Mucosa of gallbladder (tissue), 1 donor: ENCODE results near the gene BCL6B. TPM values are rescaled to one million over a fixed set of nuclear protein-coding genes. Genes with fewer than 3 reads are reported as not detected.
"Not testable (repeated sequence)": the region's sequence is repeated elsewhere in the genome, so short reads cannot be mapped to it uniquely, and the experiment has no call there.

Experiments used
- DNase-seq: peaks from one replicate; pipeline ENCODE4 v3.0.0-alpha.2; 2020; ENCODE audit warnings: low spot score
- total RNA-seq: library from RNA; stranded (reverse); gene quantifications from one replicate; pipeline ENCODE4 v1.2.1, GENCODE V29; 2021
- donor health status: DM: no; HTN: no; CAD: no.

The BCL6B gene
- total RNA-seq, 1 donor from 2014 or later, result 6.2 TPM

GRCh38 chr17:7029096-7029495 lies 6.2 kb downstream of the BCL6B start:
- DNase-seq, result no peak

DNA sequence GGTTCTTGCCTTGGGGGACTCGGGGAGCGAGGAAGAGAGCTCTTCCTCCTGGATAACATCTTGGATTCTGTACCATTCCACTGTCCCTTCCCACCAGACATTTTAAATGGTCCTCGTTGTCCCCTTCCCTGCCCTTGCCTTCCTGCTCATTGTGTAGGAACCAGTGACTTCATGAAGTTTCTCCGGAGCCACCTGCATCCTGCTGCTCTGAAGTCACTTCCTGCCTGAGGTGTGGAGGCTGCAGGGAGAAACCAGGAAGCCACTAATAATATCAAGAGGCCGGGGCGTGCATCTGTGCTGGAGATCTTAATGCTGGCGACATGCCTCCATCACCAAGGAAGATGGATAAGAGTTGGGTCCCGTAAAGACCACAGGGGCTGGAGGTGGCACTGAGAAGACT lies 6.8 kb downstream of the BCL6B start:
- DNase-seq, result no peak

GRCh38 chr17:7034955-7035590 lies 12.2 kb downstream of the BCL6B start:
- DNase-seq, result no peak

DNA sequence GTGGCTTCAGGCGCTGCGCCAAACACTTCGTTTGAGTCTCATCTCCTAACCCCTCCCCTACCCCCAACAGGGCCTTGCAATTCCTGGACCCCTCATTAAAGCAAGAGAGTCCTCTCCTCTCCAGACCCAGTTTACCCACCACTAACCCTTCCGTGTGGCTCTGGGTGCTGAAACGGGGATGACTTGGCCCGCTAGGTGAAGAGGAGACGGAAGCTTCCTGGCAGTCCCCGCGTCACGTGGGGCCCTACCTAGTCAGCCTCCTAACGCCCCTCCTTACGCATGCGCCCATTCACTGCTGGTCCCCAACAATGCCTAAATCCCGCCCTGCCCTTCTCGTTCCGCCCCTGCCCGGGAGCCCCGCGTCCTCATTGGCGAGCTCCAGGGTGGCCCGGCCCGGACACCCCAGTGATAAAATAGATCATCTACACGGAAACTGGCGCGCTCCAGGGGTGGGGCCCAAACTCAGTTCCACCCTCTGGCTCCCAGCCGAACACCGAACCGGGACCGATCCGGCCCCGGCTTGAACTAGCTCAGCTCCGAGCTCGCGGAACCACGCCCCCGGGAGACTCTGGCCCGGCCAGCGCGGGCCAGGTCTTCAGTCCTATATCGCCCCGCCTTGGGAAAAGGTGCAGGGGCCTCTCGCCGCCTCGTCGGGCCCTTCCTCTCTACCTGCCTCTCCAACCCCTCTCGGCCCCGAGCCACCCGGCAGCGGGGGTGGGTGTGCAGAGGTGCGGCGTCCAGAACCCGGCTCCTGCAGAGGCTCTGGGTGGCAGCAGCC lies 12.9 kb downstream of the BCL6B start, which contains the start of gene SLC16A13:
TSS of gene SLC16A13 (plus strand) at position 425 of the 778 bp plus-strand sequence. CDS start 368 bp downstream, outside the sequence.
- peak; percentile 98 for DNase-seq

DNA sequence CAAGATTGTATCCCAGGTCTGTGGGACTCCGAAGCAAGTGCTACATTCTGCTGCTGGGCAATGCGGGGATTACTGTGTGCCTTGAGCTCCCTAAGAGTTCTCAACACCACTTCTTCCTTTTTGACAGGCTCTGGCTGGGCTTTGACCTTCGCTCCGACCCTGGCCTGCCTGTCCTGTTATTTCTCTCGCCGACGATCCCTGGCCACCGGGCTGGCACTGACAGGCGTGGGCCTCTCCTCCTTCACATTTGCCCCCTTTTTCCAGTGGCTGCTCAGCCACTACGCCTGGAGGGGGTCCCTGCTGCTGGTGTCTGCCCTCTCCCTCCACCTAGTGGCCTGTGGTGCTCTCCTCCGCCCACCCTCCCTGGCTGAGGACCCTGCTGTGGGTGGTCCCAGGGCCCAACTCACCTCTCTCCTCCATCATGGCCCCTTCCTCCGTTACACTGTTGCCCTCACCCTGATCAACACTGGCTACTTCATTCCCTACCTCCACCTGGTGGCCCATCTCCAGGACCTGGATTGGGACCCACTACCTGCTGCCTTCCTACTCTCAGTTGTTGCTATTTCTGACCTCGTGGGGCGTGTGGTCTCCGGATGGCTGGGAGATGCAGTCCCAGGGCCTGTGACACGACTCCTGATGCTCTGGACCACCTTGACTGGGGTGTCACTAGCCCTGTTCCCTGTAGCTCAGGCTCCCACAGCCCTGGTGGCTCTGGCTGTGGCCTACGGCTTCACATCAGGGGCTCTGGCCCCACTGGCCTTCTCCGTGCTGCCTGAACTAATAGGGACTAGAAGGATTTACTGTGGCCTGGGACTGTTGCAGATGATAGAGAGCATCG lies 15.4 kb downstream of the BCL6B start:
- no peak for DNase-seq

GRCh38 chr17:7039832-7040231 lies 17.0 kb downstream of the BCL6B start:
- DNase-seq, result no peak

GRCh38 chr17:7041607-7042500 lies 19.0 kb downstream of the BCL6B start:
- DNase-seq, result no peak

GRCh38 chr17:7042501-7043181 lies 19.8 kb downstream of the BCL6B start:
- no peak for DNase-seq

GRCh38 chr17:7043182-7043496 lies 20.3 kb downstream of the BCL6B start:
- no peak for DNase-seq

DNA sequence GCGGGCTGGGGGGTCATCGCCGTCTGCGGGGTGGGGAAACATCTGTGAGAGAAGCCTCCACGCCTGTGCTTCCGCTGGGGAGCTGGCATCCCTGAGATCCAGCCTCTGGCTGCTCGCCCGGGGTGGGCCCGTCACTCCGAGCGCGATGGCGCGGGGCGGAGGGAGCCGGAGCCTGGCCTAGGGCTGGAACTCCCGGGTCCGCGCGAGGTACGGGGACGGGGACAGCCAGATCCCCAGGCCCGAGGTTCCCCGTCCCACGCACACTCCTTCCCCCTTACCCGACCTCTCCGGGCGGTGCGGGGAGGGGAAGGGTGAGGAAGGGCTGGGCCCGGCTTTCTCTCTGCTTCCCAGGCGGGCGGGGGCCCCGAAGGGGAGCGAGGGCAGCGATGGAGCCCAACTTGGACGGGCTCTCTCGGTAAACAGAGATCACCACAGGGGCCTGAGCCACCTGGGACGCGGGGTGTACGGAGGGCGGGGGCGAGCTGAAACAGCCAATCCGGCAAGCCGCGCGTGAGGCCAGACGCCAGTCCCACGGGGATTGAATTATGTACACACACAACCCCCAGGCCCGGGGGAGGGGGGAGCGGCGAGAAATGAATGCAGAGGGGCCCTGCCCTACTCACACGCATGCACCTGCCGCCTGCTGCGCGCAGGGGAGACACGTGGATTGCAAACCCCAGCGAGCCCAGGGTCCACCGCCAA lies 20.8 kb downstream of the BCL6B start, which contains the start of gene SLC16A11:
TSS of gene SLC16A11 (minus strand) at position 596 of the 702 bp plus-strand sequence. CDS start at position 17, 579 bp downstream.
- DNase-seq, result no peak

- peak; percentile 77 for DNase-seq
Measured at GRCh38 chr17:7045492-7046126, 22.8 kb downstream of the BCL6B start.

DNA sequence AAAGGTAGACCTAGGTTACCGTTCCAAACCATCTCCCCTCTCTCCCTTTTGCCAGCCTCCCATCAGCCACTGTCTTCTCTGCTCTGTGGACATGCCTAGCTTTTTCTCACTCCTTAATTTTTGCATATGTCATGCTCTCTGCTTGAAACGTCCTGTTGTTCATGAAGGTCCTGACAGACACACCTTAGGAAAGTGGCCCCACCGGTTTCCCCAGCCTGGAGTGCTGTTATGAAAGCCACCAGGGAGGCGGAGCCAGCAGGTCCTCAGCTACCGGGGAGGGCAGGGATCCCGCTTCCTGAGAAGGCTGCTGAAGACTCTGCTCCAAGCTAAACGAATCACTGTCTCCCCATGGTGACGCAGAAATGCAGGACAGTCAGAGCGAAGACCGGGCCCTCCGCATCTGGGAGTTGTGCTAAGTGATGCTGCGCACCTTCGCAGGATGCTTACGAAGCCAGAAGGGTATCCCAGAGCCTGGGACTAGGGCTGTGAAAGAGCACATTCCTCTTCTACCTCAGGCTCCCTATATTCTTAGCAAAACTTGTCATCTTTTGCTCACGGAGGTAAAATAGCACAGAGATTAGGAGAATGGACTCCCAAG lies 23.4 kb downstream of the BCL6B start:
- peak; percentile 89 for DNase-seq

DNA sequence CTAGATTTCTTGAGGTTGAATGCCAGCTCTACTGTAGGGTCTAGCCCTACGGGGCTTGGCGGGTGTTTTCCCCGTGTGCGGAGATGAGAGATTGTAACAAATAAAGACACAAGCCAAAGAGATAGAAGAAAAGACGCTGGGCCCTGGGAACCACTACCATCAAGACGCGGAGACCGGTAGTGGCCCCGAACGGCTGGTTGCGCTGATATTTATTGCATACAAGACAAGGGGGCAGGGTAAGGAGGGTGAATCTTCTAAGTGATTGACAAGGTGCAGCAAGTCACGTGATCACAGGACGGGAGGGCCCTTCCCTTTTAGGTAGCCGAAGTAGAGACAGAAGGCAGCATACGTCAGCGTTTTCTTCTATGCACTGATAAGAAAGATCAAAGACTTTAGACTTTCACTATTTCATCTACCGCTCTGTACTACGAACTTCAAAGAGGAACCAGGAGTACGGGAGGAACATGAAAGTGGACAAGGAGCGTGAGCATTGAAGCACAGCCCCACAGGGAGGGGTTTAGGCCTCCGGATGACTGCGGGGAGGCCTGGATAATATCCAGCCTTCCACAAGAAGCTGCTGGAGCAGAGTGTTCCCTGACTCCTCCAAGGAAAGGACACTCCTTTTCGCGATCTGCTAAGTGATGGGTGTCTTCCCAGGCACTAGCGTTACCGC lies 24.0 kb downstream of the BCL6B start:
- peak; percentile 79 for DNase-seq

DNA sequence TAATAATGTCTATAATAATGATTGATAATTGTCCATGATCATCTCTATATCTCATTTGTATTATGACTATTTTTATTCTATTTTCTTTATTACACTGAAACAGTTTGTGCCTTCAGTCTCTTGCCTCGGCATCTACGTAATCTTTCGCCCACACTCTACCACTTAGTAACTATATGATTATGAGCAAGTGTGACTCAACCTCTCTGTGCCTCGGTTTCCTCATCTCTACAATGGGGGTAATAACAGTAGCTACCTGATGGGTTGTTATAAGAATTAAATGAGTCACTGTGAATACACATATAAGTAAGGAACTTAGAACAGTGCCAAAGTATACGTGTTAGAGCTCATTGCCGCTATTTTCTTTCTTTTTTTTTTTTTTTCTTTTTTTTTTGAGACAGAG lies 24.7 kb downstream of the BCL6B start:
- no peak for DNase-seq

DNA sequence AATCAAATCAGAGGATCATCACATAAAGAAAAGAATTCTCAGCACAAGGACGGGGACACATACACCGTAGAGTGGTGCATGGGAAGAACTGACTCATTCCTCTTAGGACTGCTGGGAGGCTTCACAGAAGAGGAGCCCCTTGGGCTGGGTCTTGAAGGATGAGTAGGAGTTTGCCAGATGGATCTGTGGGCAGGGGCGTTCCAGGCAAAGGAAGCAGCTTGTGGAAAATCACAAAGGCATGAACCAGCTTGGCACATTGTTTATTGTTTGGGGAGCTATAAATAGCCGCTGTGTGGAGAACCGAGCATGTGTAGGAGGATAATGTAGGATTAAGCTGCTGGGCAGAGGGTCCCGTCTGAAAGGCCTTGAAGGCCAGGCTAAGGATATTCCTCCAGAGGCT lies 26.1 kb downstream of the BCL6B start:
- DNase-seq, result no peak

DNA sequence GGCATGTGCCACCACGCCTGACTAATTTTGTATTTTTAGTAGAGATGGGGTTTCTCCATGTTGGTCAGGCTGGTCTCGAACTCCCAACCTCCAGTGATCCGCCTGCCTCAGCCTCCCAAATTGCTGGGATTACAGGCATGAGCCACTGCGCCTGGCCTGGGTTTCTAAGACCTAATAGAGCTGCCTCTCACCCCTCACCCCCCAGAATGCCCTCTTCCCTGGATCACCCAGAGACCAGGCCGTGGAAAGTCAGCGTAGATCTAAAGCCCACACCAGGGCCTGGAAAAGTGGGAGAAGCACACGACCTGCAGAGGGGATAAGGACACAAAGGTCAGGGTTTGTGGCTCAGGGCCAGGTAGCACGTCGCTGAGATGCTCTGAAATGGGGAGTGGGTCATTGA lies 27.7 kb downstream of the BCL6B start:
- DNase-seq, result not testable (repeated sequence)

DNA sequence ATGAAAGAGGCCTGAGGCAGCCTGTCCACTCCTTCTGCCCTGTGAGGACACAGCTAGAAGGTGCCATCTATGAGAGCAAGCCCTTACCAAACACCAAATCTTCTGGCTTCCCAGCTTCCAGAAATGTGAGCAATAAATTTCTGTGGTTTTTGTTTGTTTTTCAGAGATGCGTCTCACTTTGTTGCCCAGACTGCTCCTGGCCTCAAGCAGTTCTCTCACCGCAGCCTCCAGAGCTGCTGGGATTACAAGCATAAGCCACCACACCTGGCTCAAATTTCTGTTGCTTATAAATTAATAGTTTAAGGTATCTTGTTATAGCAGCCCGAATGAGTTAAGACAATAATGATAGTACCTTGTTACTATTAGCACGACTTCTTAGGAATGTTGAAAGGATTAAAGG lies 33.5 kb downstream of the BCL6B start:
- DNase-seq, result no peak

DNA sequence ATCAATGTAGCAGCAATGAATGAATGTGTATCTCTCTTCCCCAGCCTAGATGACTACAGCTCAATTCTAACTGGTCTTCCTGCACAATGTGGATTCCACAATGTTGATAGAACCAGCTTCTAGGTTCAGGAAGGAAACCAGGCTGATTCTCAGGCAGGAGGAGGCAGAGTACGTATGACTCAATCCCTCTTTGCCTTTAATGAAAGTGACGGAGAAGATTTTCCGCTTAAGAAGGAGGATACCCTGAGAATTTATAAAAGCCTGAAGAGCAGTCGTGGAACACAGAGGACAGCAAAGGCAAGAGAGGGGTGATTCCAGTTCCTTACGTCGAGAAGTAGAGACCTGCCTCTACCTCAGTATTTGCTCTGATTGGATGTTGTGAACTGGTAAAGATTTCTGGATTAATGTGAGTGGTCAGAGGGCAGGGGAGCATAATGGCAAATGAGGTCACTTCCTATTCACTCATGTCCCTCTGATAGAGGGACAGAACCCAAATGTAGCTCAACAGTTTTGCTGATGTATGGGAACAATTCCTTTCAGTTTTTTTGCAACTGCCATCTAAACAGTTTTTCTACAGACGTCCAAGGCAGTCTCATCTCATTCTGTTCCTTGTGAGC lies 36.1 kb downstream of the BCL6B start:
- no peak for DNase-seq
